IMR-90 (cell line): ENCODE measurements around the gene FGFBP2. TPM values are rescaled to one million over a fixed set of nuclear protein-coding genes. Genes with fewer than 3 reads are reported as not detected.

Experiments used
- ATAC-seq: fragments of 200-7000 bp; cut with Tn5 transposase; 2 replicates; pipeline ENCODE4 v1.9.1; 2020; ENCODE audit warnings: low read depth, mild to moderate bottlenecking, moderate library complexity
- BruUV-seq: library from RNA; stranded (reverse); fragments of 400-500 nt; replicated peaks from 2 replicates; lab custom pipeline; 2021; lab: Mats Ljungman, UMichigan
- CTCF ChIA-PET: fragments of 300-600 bp; formaldehyde crosslinking; extraction: SDS; loops from one replicate; lab custom pipeline; 2021; ENCODE audit warnings: antibody characterized with exemption; lab: Yijun Ruan, JAX
- POLR2A ChIA-PET: fragments of 300-600 bp; sonication (Branson Sonifier 250); formaldehyde crosslinking; loops from one replicate; lab custom pipeline; 2022; ENCODE audit warnings: antibody characterized with exemption; ENCODE audit not compliant: unreplicated experiment; lab: Charles Lee
- DNase-seq: peaks from one replicate; pipeline ENCODE4 v3.0.0; 2013
- H2AFZ ChIP-seq: replicated peaks from 2 replicates; pipeline ENCODE3; 2013; ENCODE audit warnings: low read length, mild to moderate bottlenecking; ENCODE audit not compliant: poor library complexity
- H2AK5ac ChIP-seq: 2 replicates; pipeline ENCODE4 v1.6.1; 2013; ENCODE audit warnings: low read depth, low read length, inconsistent platforms
- H2AK9ac ChIP-seq: replicated peaks from 2 replicates; pipeline ENCODE3; 2013; ENCODE audit warnings: mild to moderate bottlenecking, low read depth, low read length, moderate library complexity; ENCODE audit not compliant: poor library complexity
- H2BK120ac ChIP-seq: 2 replicates; pipeline ENCODE4 v1.6.1; 2013; ENCODE audit warnings: low read depth, low read length, inconsistent platforms
- H2BK15ac ChIP-seq: 3 replicates; pipeline ENCODE4 v1.6.1; 2013; ENCODE audit warnings: low read depth, low read length, inconsistent platforms
- H2BK20ac ChIP-seq: 2 replicates; pipeline ENCODE4 v1.6.1; 2013; ENCODE audit warnings: low read depth, mild to moderate bottlenecking, inconsistent platforms, low read length, moderate library complexity
- H2BK5ac ChIP-seq: 2 replicates; pipeline ENCODE4 v1.6.1; 2013; ENCODE audit warnings: mild to moderate bottlenecking, low read depth, low read length, inconsistent platforms; ENCODE audit not compliant: poor library complexity, severe bottlenecking
- H3K14ac ChIP-seq: replicated peaks from 2 replicates; pipeline ENCODE4 v1.6.1; 2013; ENCODE audit warnings: low read depth, low read length, inconsistent platforms
- H3K18ac ChIP-seq: 2 replicates; pipeline ENCODE4 v1.6.1; 2013; ENCODE audit warnings: low read depth, low read length, control low read depth
- H3K23ac ChIP-seq: 2 replicates; pipeline ENCODE4 v1.6.1; 2013; ENCODE audit warnings: low read depth, low read length, inconsistent platforms
- H3K27ac ChIP-seq: 2 replicates; pipeline ENCODE4 v1.5.1; 2013; ENCODE audit warnings: mild to moderate bottlenecking, control low read depth, low read length; ENCODE audit not compliant: insufficient read depth
- H3K27me3 ChIP-seq: 2 replicates; pipeline ENCODE4 v1.6.1; 2013; ENCODE audit warnings: low read length; ENCODE audit not compliant: control insufficient read depth, insufficient read depth
- H3K36me3 ChIP-seq: 2 replicates; pipeline ENCODE4 v1.6.1; 2013; ENCODE audit warnings: low read length, mixed read lengths; ENCODE audit not compliant: control insufficient read depth, insufficient read depth
- H3K4ac ChIP-seq: 2 replicates; pipeline ENCODE4 v1.6.1; 2013; ENCODE audit warnings: low read depth, low read length, inconsistent platforms
- H3K4me1 ChIP-seq: 2 replicates; pipeline ENCODE4 v1.6.1; 2013; ENCODE audit warnings: low read length, mixed read lengths; ENCODE audit not compliant: control insufficient read depth, insufficient read depth
- H3K4me2 ChIP-seq: 2 replicates; pipeline ENCODE4 v1.6.1; 2013; ENCODE audit warnings: low read depth, mild to moderate bottlenecking, control low read depth, low read length, moderate library complexity
- H3K4me3 ChIP-seq: 2 replicates; pipeline ENCODE4 v1.5.1; 2013; ENCODE audit warnings: low read depth, mild to moderate bottlenecking, control low read depth, low read length, moderate library complexity; ENCODE audit not compliant: insufficient read depth
- H3K56ac ChIP-seq: 2 replicates; pipeline ENCODE4 v1.6.1; 2013; ENCODE audit warnings: low read length, inconsistent platforms; ENCODE audit not compliant: insufficient read depth; ENCODE audit errors: extremely low read depth
- H3K79me1 ChIP-seq, 2 experiments: 2 replicates each; pipeline ENCODE4 v1.6.1; 2013; ENCODE audit warnings: low read length in 2 of 2, inconsistent platforms in 1 of 2, low read depth in 1 of 2
- H3K9ac ChIP-seq: 2 replicates; pipeline ENCODE4 v1.6.1; 2013; ENCODE audit warnings: low read depth, low read length, control low read depth
- H3K9me1 ChIP-seq: 2 replicates; pipeline ENCODE4 v1.6.1; 2013; ENCODE audit warnings: low read length, inconsistent platforms; ENCODE audit not compliant: insufficient read depth
- H3K9me3 ChIP-seq: 2 replicates; pipeline ENCODE4 v1.6.1; 2013; ENCODE audit warnings: low read length; ENCODE audit not compliant: control insufficient read depth, insufficient read depth
- H4K20me1 ChIP-seq: 2 replicates; pipeline ENCODE4 v1.6.1; 2013; ENCODE audit warnings: low read length, inconsistent platforms; ENCODE audit not compliant: insufficient read depth
- H4K5ac ChIP-seq: 2 replicates; pipeline ENCODE4 v1.6.1; 2013; ENCODE audit warnings: mild to moderate bottlenecking, low read depth, low read length, control low read depth
- H4K8ac ChIP-seq, 2 experiments: 2 replicates each; pipeline ENCODE4 v1.6.1; 2013; ENCODE audit warnings: low read depth in 2 of 2, low read length in 2 of 2, control low read depth in 1 of 2, inconsistent platforms in 1 of 2
- H4K91ac ChIP-seq: 2 replicates; pipeline ENCODE4 v1.6.1; 2013; ENCODE audit warnings: low read depth, low read length, inconsistent platforms; ENCODE audit not compliant: insufficient read depth
- BHLHE40 ChIP-seq: fragments of 150-350 bp; IDR thresholded peaks from 2 replicates; pipeline ENCODE4 v1.6.1; 2016; ENCODE audit warnings: mild to moderate bottlenecking, low read depth, low read length
- MAFK ChIP-seq: IDR thresholded peaks from 2 replicates; pipeline ENCODE4 v1.6.1; 2012; ENCODE audit warnings: low read depth, low read length, improper control_type of control experiment
- WGBS, 2 experiments: methylation state at CpG; one replicate each; pipeline versions ENCODE4 v1.1.5 to v1.1.7; 2013; ENCODE audit warnings: missing lambda C conversion rate in 2 of 2; ENCODE audit not compliant: insufficient read length in 1 of 2; ENCODE audit errors: extremely low coverage in 2 of 2; 5-methylcytosine and 5-hydroxymethylcytosine counted together
- dilution Hi-C: fragments of 300-500 bp; cut with HindIII; formaldehyde crosslinking; loops from one replicate; pipeline ENCODE4 v1.14.3; 2018; ENCODE audit warnings: low sequenced_read_pairs; ENCODE audit not compliant: unreplicated experiment
- in situ Hi-C: fragments of 300-500 bp; cut with MboI; formaldehyde crosslinking; loops from 3 replicates; pipeline ENCODE4 v1.14.3; 2019; ENCODE audit warnings: low sequenced_read_pairs, inconsistent platforms, mixed read lengths
- intact Hi-C: fragments of 100-400 bp; cut with micrococcal nuclease; formaldehyde crosslinking; loops from 2 replicates; pipeline ENCODE4 v1.10.0; 2022
- polyA plus RNA-seq, 3 experiments: library from polyadenylated mRNA; depleted of rRNA; stranded (reverse); fragments of >200 nt; gene quantifications; 2 replicates each; pipeline ENCODE4 v1.2.3, GENCODE V29; 2012; ENCODE audit warnings: low replicate concordance in 1 of 3
- total RNA-seq: library from RNA; depleted of rRNA; stranded (reverse); fragments of >200 nt; gene quantifications from 2 replicates; pipeline ENCODE4 v1.2.3, GENCODE V29; 2012

The FGFBP2 gene
- total and polyA plus RNA-seq, 2 of the 4 experiments (the other 2 are of a cell fraction) = not detected

- Histone ChIP-seq H3K9ac (no peak overlapping the region), H4K8ac (no peak overlapping the region), H2AFZ (no peak overlapping the region), H3K36me3 (no peaks in the 10 kb centered on the region), H2BK120ac (no peak overlapping the region), H3K27ac (no peak overlapping the region), H3K9me3 (no peaks in the 10 kb centered on the region), H3K27me3 (peaks cover 9% of the 10 kb centered on the region; the same call in 1 of the 2 replicates), H3K4me3 (no peak overlapping the region), H3K4me2 (no peak overlapping the region), H4K20me1 (no peaks in the 10 kb centered on the region), H3K56ac (no peak overlapping the region), H3K18ac (no peak overlapping the region), H2BK5ac (no peak overlapping the region), H3K4me1 (no peaks in the 10 kb centered on the region), H3K23ac (no peak overlapping the region), H2BK20ac (no peak overlapping the region), H3K14ac (no peak overlapping the region), H2AK5ac (no peak overlapping the region), H3K9me1 (no peaks in the 10 kb centered on the region), H2AK9ac (no peak overlapping the region), H2BK15ac (no peak overlapping the region), H3K79me1 (no peaks in the 10 kb centered on the region), H4K5ac (no peak overlapping the region), H3K4ac (no peak overlapping the region), H4K91ac (no peak overlapping the region)
- ATAC-seq (no peak), DNase-seq (no peak)
- in situ Hi-C loops = loop anchor here (10.0 kb wide), 1 partner anchor 474 kb away; no protein-coding TSS in a partner anchor
- ChIA-PET CTCF (interaction anchor here (2.7 kb wide), 1 partner anchor 67 kb away, joined by 7 read pairs; no protein-coding TSS in a partner anchor), POLR2A (no interaction called here)
- BruUV-seq = no TSS peak
- dilution Hi-C loops = no loop called here
- 100% methylated on average over 1 of the region's 9 CpGs; no CpG with 5 or more reads in 1 of the 2 experiments for WGBS, 2 experiments
- no peak for TF ChIP-seq MAFK
- no peak for TF ChIP-seq BHLHE40
- intact Hi-C loops = no loop called here
Measured at GRCh38 chr4:15948826-15949225, 14.1 kb downstream of the FGFBP2 start.
